ENCODE measurements around the gene TMEM151B.

DNA sequence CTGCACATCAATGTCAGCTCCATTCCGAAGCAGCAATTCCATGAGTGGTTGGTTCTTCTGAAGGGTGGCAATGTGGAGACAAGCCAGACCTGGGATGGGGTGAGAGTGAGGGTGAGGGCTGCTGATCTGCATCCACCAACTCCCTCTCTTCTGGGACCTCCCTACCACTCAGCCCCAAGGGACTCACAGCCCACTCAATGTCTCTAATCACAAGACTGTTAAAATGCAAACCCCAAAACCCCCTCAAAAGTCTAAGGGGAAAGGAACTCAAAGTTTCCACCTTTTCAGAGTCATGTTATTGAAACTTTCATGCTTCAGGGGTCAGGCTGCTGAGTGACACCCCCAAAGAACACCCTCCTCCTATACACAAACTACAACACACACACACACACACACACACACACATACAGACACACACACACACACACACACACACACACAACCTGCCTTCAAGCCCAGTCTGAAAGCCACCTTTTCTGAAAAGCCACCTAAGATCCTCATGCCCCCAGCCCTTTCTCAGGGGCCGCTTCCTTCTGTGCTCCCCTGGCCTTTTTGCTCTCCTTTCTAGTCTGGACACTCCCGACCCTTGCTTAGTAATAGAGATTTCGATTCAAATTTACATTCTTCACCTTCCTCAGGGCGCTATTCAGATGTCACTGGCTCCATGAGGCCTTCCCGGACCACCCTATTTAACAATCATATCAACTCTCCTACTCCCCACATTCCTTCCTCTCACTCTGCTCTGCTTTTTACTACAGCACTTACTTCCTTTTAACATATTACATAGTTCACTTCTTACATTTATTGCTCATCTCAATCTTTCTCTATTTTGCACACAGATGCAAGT, 9.6 kb upstream of the TMEM151B start:
- TF ChIP-seq EZH2phosphoT487 (IDR thresholded peaks at IDR 0.05; ENCODE audit: borderline replicate concordance, low read length): no peak
- TF ChIP-seq, protein P1, sequence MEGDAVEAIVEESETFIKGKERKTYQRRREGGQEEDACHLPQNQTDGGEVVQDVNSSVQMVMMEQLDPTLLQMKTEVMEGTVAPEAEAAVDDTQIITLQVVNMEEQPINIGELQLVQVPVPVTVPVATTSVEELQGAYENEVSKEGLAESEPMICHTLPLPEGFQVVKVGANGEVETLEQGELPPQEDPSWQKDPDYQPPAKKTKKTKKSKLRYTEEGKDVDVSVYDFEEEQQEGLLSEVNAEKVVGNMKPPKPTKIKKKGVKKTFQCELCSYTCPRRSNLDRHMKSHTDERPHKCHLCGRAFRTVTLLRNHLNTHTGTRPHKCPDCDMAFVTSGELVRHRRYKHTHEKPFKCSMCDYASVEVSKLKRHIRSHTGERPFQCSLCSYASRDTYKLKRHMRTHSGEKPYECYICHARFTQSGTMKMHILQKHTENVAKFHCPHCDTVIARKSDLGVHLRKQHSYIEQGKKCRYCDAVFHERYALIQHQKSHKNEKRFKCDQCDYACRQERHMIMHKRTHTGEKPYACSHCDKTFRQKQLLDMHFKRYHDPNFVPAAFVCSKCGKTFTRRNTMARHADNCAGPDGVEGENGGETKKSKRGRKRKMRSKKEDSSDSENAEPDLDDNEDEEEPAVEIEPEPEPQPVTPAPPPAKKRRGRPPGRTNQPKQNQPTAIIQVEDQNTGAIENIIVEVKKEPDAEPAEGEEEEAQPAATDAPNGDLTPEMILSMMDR (conservative IDR thresholded peaks at IDR 0.05; ENCODE audit: low read depth, low read length): no peak

Data from PC-3 (cell line).